Small intestine (tissue), 7 donors: ENCODE data around the gene SNX6. TPM values are rescaled to one million over a fixed set of nuclear protein-coding genes. Genes with fewer than 3 reads are reported as not detected.
"Not testable (repeated sequence)": the region's sequence is repeated elsewhere in the genome, so short reads cannot be mapped to it uniquely, and the experiment has no call there.

Experiments
- DNase-seq, 2 donors: peaks; one replicate each; pipeline versions ENCODE4 v3.0.0 to v3.0.0-alpha.2; 2013
- FAIRE-seq: peaks from 2 replicates; lab custom pipeline; 2012; peaks lifted over from hg19 to GRCh38; lab: Jason Lieb, UNC
- H3K27ac ChIP-seq, 3 donors: one replicate each; pipeline ENCODE4 v1.5.1; 2013; ENCODE audit warnings: low read length in 2 of 3, mild to moderate bottlenecking in 2 of 3, control low read depth in 1 of 3, inconsistent platforms in 1 of 3, low read depth in 1 of 3, moderate library complexity in 1 of 3
- H3K27me3 ChIP-seq, 3 donors: one replicate each; pipeline ENCODE4 v1.6.1; 2013; ENCODE audit warnings: low read length in 3 of 3, inconsistent platforms in 1 of 3; ENCODE audit not compliant: control insufficient read depth in 3 of 3, insufficient read depth in 3 of 3
- H3K36me3 ChIP-seq, 3 donors: one replicate each; pipeline ENCODE4 v1.6.1; 2013; ENCODE audit warnings: low read length in 3 of 3, inconsistent platforms in 1 of 3, low read depth in 1 of 3, mild to moderate bottlenecking in 1 of 3, moderate library complexity in 1 of 3; ENCODE audit not compliant: control insufficient read depth in 3 of 3, insufficient read depth in 2 of 3
- H3K4me1 ChIP-seq, 3 donors: one replicate each; pipeline ENCODE4 v1.6.1; 2013; ENCODE audit warnings: low read length in 2 of 3, inconsistent platforms in 1 of 3, low read depth in 1 of 3, mild to moderate bottlenecking in 1 of 3, moderate library complexity in 1 of 3; ENCODE audit not compliant: control insufficient read depth in 3 of 3, insufficient read depth in 2 of 3
- H3K4me3 ChIP-seq, 3 donors: one replicate each; pipeline ENCODE4 v1.5.1; 2013; ENCODE audit warnings: low read length in 3 of 3, control low read depth in 1 of 3, inconsistent platforms in 1 of 3, low read depth in 1 of 3, mild to moderate bottlenecking in 1 of 3, moderate library complexity in 1 of 3
- H3K9me3 ChIP-seq, 2 donors: one replicate each; pipeline ENCODE4 v1.6.1; 2013; ENCODE audit warnings: low read depth in 1 of 2, low read length in 1 of 2; ENCODE audit not compliant: control insufficient read depth in 2 of 2, insufficient read depth in 1 of 2
- WGBS, 3 donors: extraction: QIAGEN DNeasy Blood & Tissue Kit; methylation state at CpG; one replicate each; pipeline ENCODE4 v1.1.7; 2013; 5-methylcytosine and 5-hydroxymethylcytosine counted together
- polyA plus RNA-seq, 4 donors: library from polyadenylated mRNA; stranded (reverse) in 3 of 4; unstranded in 1 of 4; fragments of 200-250 nt in 3 of 4; fragments of 120-200 nt in 1 of 4; gene quantifications; one replicate each; pipeline versions ENCODE4 v1.2.1 to v1.2.3, GENCODE V29; 2013
- donor health status: healthy with polysubstance abuse.
- donor health status: control.
- donor health status: control.
- donor health status: Bipolar disorder and iron deficiency.
- donor health status: healthy.

The SNX6 gene
- polyA plus RNA-seq, 4 donors, result 66.5 to 101 (median 70.5) TPM

- no peak overlapping the region for H3K27ac ChIP-seq
- no peaks in the 10 kb centered on the region for H3K4me1 ChIP-seq
- FAIRE-seq, result no peak
- no peak for DNase-seq
- H3K4me3 ChIP-seq, result no peak overlapping the region
- no peaks in the 10 kb centered on the region for H3K27me3 ChIP-seq
- no peaks in the 10 kb centered on the region for H3K36me3 ChIP-seq
- WGBS, 3 donors, result 89 to 93% (median 93%) methylated on average over 7 of the region's 7 CpGs
- peaks cover 0 to 3% of the 10 kb centered on the region in 2 donors for H3K9me3 ChIP-seq
Observed at GRCh38 chr14:34667007-34667406, 37.1 kb upstream of the SNX6 start.

GRCh38 chr14:34665785-34666435, 36.0 kb upstream of the SNX6 start:
- peak overlapping the region in 1 of 3 donors; percentile 57 for H3K27ac ChIP-seq
- 27 to 40% (median 38%) methylated on average over 2 of the region's 2 CpGs for WGBS, 3 donors
- DNase-seq (peak; percentile 15 to 26), FAIRE-seq (no peak)
- no peak overlapping the region for H3K4me3 ChIP-seq
- H3K36me3 ChIP-seq, result no peaks in the 10 kb centered on the region
- H3K4me1 ChIP-seq, result no peaks in the 10 kb centered on the region
- no peaks in the 10 kb centered on the region for H3K27me3 ChIP-seq
- H3K9me3 ChIP-seq, result peaks cover 0 to 3% of the 10 kb centered on the region in 2 donors

GRCh38 chr14:34662561-34663088, 32.7 kb upstream of the SNX6 start:
- H3K4me1 ChIP-seq, result no peaks in the 10 kb centered on the region
- H3K4me3 ChIP-seq, result no peak overlapping the region
- no peaks in the 10 kb centered on the region for H3K27me3 ChIP-seq
- FAIRE-seq, result no peak
- H3K27ac ChIP-seq, result no peak overlapping the region
- H3K9me3 ChIP-seq, result peaks cover 0 to 3% of the 10 kb centered on the region in 2 donors
- no peak for DNase-seq
- WGBS, 3 donors, result 89 to 94% (median 91%) methylated on average over 4 of the region's 4 CpGs
- no peaks in the 10 kb centered on the region for H3K36me3 ChIP-seq

- DNase-seq, result no peak
Observed at GRCh38 chr14:34660796-34661195, 30.8 kb upstream of the SNX6 start.

GRCh38 chr14:34655959-34656358, 26.0 kb upstream of the SNX6 start:
- no peaks in the 10 kb centered on the region for H3K4me1 ChIP-seq
- H3K27ac ChIP-seq, result no peak overlapping the region
- FAIRE-seq (no peak), DNase-seq (no peak)
- no peaks in the 10 kb centered on the region for H3K36me3 ChIP-seq
- no peaks in the 10 kb centered on the region for H3K27me3 ChIP-seq
- no peaks in the 10 kb centered on the region for H3K9me3 ChIP-seq
- no peak overlapping the region for H3K4me3 ChIP-seq
- WGBS, 3 donors, result 45 to 58% (median 58%) methylated on average over 1 of the region's 1 CpG

More at GRCh38 chr14:34660796-34661195, 30.8 kb upstream of the SNX6 start:
- Histone ChIP-seq H3K27me3 (no peaks in the 10 kb centered on the region), H3K9me3 (peaks cover 0 to 3% of the 10 kb centered on the region in 2 donors), H3K27ac (no peak overlapping the region), H3K36me3 (no peaks in the 10 kb centered on the region), H3K4me3 (no peak overlapping the region), H3K4me1 (no peaks in the 10 kb centered on the region)
- no peak for FAIRE-seq

- not testable (repeated sequence) for H3K4me1 ChIP-seq, H3K36me3 ChIP-seq, DNase-seq, H3K27me3 ChIP-seq, FAIRE-seq, H3K27ac ChIP-seq, H3K9me3 ChIP-seq, H3K4me3 ChIP-seq
- WGBS, 3 donors, result 93 to 100% (median 96%) methylated on average over 2 of the region's 2 CpGs
Observed at GRCh38 chr14:34653073-34653472, 23.1 kb upstream of the SNX6 start.

GRCh38 chr14:34652348-34652747, 22.4 kb upstream of the SNX6 start:
- not testable (repeated sequence) for H3K9me3 ChIP-seq, H3K27ac ChIP-seq, FAIRE-seq, H3K27me3 ChIP-seq, H3K4me3 ChIP-seq, H3K36me3 ChIP-seq, H3K4me1 ChIP-seq, DNase-seq
- 77 to 82% (median 79%) methylated on average over 1 of the region's 1 CpG for WGBS, 3 donors

- no peaks in the 10 kb centered on the region for H3K27me3 ChIP-seq
- FAIRE-seq, result no peak
- 80 to 89% (median 83%) methylated on average over 4 of the region's 4 CpGs for WGBS, 3 donors
Observed at GRCh38 chr14:34650786-34651584, 21.0 kb upstream of the SNX6 start.

More at GRCh38 chr14:34650786-34651584, 21.0 kb upstream of the SNX6 start:
- Histone ChIP-seq H3K4me3 (no peak overlapping the region), H3K9me3 (no peaks in the 10 kb centered on the region), H3K27ac (no peak overlapping the region), H3K36me3 (no peaks in the 10 kb centered on the region), H3K4me1 (no peaks in the 10 kb centered on the region)
- no peak for DNase-seq
